Left ventricle myocardium inferior (tissue), 1 donor: ENCODE data around the gene NUDT14. TPM values are rescaled to one million over a fixed set of nuclear protein-coding genes. Genes with fewer than 3 reads are reported as not detected.

ENCODE experiments used
- DNase-seq: peaks from one replicate; pipeline ENCODE4 v3.0.0-alpha.2; 2020
- H3K27ac ChIP-seq: fragments of 200-600 bp; replicated peaks from 2 replicates; pipeline ENCODE4 v1.8.0; 2021
- H3K27me3 ChIP-seq: fragments of 200-600 bp; 2 replicates; pipeline ENCODE4 v1.8.0; 2021; ENCODE audit warnings: low read depth
- H3K36me3 ChIP-seq: fragments of 200-600 bp; 2 replicates; pipeline ENCODE4 v1.8.0; 2021
- H3K4me1 ChIP-seq: fragments of 200-600 bp; 2 replicates; pipeline ENCODE4 v1.8.0; 2021
- H3K4me3 ChIP-seq: fragments of 200-600 bp; 2 replicates; pipeline ENCODE4 v1.8.0; 2021; ENCODE audit warnings: mild to moderate bottlenecking, moderate library complexity
- H3K9me3 ChIP-seq: fragments of 200-600 bp; replicated peaks from 2 replicates; pipeline ENCODE4 v1.8.0; 2021
- intact Hi-C: fragments of 100-400 bp; cut with micrococcal nuclease; formaldehyde crosslinking; loops from one replicate; pipeline ENCODE4 v1.11.0; 2022
- total RNA-seq: library from RNA; stranded (reverse); fragmentation: NEBNext Ultra II Directional; extraction: Animal tissue kit (Norgen Biotek cat#: 25700); gene quantifications from one replicate; pipeline ENCODE4 v1.2.1, GENCODE V29; 2021
- TF ChIP-seq, protein P1 (sequence below): fragments of 200-600 bp; IDR thresholded peaks from 2 replicates; pipeline ENCODE4 v1.8.0; 2021; ENCODE audit warnings: antibody characterized with exemption, mild to moderate bottlenecking, borderline replicate concordance
- donor health status: DM: no; HTN: yes; CAD: no; lungs with severe emphysema.

Gene NUDT14
- total RNA-seq, 1 donor from 2014 or later = 22.9 TPM

DNA sequence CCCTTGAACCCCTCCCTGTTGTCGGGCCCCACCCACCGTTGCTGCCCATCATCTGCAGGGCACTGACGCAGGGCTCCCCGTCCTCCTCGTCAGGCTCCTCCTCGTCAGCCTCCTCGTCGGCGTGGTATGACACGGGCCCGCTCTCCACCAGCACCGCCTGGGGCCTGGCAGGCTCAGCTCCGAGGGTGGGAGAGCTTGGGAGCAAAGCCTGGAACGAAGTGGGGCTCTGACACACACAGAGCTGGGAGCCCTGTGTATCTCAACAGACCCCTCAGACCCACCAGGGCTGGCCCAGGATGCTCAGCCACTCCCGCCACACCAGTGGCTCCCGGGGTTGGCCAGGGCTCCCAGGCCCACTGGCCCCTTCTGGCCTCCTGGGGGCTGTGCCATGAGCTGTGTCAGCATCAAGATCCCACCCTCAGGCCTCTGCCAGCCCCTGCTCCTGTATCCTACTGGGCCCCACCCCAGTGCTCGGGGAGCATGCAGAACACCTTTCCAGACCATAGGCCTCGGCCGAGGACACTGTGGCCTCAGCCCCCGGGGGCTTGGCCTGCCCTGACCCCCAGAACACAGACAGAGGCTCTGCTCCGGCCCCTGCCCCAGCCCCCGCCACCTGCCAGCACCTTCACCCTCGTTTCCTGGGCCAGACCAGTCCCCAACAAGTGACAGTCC lies 30.1 kb upstream of the NUDT14 start:
- H3K36me3 ChIP-seq = peaks cover 41% of the 10 kb centered on the region
- peaks cover 17% of the 10 kb centered on the region for H3K4me1 ChIP-seq
- no peak for DNase-seq
- H3K27ac ChIP-seq = no peak overlapping the region
- TF ChIP-seq, protein P1, sequence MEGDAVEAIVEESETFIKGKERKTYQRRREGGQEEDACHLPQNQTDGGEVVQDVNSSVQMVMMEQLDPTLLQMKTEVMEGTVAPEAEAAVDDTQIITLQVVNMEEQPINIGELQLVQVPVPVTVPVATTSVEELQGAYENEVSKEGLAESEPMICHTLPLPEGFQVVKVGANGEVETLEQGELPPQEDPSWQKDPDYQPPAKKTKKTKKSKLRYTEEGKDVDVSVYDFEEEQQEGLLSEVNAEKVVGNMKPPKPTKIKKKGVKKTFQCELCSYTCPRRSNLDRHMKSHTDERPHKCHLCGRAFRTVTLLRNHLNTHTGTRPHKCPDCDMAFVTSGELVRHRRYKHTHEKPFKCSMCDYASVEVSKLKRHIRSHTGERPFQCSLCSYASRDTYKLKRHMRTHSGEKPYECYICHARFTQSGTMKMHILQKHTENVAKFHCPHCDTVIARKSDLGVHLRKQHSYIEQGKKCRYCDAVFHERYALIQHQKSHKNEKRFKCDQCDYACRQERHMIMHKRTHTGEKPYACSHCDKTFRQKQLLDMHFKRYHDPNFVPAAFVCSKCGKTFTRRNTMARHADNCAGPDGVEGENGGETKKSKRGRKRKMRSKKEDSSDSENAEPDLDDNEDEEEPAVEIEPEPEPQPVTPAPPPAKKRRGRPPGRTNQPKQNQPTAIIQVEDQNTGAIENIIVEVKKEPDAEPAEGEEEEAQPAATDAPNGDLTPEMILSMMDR = no peak
- intact Hi-C loops = no loop called here
- H3K4me3 ChIP-seq = no peak overlapping the region
- no peaks in the 10 kb centered on the region for H3K9me3 ChIP-seq
- no peaks in the 10 kb centered on the region for H3K27me3 ChIP-seq

DNA sequence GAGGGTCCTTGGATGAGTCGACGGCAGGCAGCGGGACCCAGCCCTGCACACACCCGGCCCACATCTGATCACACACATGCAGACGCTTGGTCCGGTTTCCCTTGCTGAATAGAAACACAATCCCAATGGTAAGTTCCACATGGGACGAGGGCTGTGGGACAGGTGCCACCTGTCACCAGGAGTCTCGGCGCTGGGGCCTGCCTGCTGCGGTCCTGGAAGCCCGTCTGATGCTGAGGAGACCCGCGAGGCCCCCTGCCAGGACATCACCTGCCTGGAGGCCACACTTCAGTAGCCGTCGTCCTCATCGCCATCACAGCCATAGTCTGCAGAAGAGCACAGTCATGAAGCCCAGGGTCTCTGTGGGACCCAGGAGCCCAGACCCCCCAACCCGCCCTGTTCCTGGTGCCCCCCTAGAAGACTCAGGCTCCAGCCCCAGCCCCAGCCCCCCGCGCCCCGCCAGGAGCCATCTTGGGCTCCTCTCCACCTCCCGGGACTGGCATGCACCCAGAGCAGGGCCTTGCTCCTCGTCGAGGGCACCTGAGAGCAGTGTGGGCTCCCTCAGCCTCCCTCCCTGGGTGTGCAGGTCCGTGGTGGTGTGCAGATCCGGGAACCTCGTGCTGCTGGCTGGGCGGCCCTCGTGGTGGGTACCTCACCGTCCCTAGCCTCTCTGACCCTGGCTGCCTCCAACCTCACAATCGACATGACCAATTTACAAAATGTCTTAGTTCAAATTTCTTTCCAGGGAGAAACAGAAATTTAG lies 29.3 kb upstream of the NUDT14 start:
- intact Hi-C loops = no loop called here
- Histone ChIP-seq H3K4me1 (peaks cover 22% of the 10 kb centered on the region), H3K4me3 (no peak overlapping the region), H3K27me3 (no peaks in the 10 kb centered on the region), H3K36me3 (peaks cover 41% of the 10 kb centered on the region), H3K27ac (no peak overlapping the region), H3K9me3 (no peaks in the 10 kb centered on the region)
- TF ChIP-seq, protein P1 = no peak
- no peak for DNase-seq

DNA sequence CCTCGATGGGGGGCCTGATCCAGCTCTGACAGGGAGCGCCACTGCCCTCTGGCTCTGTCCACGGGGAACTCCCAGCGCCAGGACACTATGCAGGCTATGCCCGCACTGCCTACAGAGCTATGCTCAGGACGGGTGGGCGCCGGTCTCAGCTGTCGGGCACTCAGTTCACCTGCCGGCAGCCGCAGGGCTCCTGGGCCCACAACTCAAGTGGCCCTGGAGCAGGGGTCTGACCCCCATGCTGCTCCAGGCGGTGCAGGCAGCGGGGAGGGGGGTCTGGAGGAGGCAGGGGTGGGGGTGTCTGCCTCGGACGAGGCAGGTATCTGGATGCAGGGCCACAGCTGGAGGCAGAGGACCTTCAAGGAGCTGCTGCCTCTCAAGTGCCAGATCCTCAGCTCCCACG lies 28.5 kb upstream of the NUDT14 start:
- intact Hi-C loops = no loop called here
- Histone ChIP-seq H3K9me3 (no peaks in the 10 kb centered on the region), H3K27ac (no peak overlapping the region), H3K4me3 (no peak overlapping the region), H3K36me3 (peaks cover 41% of the 10 kb centered on the region), H3K27me3 (no peaks in the 10 kb centered on the region), H3K4me1 (peaks cover 30% of the 10 kb centered on the region)
- DNase-seq = no peak
- TF ChIP-seq, protein P1 = no peak

DNA sequence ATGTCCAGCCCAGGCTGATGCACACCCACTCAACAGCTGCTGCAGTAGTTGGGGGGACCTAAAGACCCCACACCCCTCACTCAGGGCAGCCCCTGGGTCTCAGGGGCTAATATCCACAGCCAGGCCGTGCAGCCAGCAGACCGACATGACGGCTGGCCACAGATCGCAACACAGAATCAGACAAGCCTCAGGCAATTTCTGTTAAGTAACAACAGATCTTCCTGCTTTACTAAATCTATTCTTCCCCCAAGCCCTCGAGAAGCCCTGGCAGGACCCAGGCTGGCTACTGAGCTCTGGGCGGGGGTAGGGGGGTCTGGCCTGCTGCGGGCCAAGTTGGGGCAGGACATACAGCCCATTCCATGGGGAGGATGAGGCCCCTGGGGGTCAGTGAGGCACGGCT lies 28.0 kb upstream of the NUDT14 start:
- Histone ChIP-seq H3K27ac (no peak overlapping the region), H3K4me3 (no peak overlapping the region), H3K36me3 (peaks cover 39% of the 10 kb centered on the region), H3K4me1 (peaks cover 35% of the 10 kb centered on the region), H3K27me3 (no peaks in the 10 kb centered on the region), H3K9me3 (no peaks in the 10 kb centered on the region)
- DNase-seq = no peak
- TF ChIP-seq, protein P1 = no peak
- intact Hi-C loops = no loop called here

DNA sequence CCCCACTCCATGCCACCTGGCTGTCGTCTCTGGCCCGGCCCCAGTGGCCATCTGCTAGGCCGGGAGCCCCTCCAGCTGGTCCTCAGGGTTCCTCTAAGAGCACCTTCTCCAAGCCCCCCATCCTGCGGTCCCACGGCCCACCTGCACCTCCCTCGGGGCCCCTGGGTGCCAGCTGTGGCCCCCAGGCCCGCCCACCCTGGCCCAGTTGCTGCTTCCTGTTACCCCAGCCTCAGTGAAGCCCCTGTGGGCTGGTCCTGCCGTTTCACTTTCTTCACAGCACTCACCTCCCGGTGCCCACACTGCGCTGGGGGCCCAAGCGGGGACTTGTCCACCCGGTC lies 27.6 kb upstream of the NUDT14 start:
- DNase-seq = no peak
- H3K4me1 ChIP-seq = peaks cover 39% of the 10 kb centered on the region
- no peaks in the 10 kb centered on the region for H3K9me3 ChIP-seq
- H3K4me3 ChIP-seq = no peak overlapping the region
- H3K36me3 ChIP-seq = peaks cover 36% of the 10 kb centered on the region
- no peak overlapping the region for H3K27ac ChIP-seq
- no peaks in the 10 kb centered on the region for H3K27me3 ChIP-seq
- TF ChIP-seq, protein P1 = no peak
- intact Hi-C loops = no loop called here
